ENCODE results near the gene GUCY2D. TPM values are rescaled to one million over a fixed set of nuclear protein-coding genes. Genes with fewer than 3 reads are reported as not detected.
"Not testable (repeated sequence)": the region's sequence is repeated elsewhere in the genome, so short reads cannot be mapped to it uniquely, and the experiment has no call there.

Gene GUCY2D
- polyA plus RNA-seq, 4 donors, result 0.37 to 0.88 (median 0.40) TPM; not detected in 1

GRCh38 chr17:8015236-8015956 is 13.0 kb downstream of the GUCY2D start:
- no peak for DNase-seq (ENCODE audit: low read depth in 4 of 4, low spot score in 2 of 4)

GRCh38 chr17:8015957-8016631 is 13.7 kb downstream of the GUCY2D start:
- DNase-seq (ENCODE audit: low read depth in 4 of 4, low spot score in 2 of 4), result no peak

- no peak for DNase-seq (ENCODE audit: low read depth in 4 of 4, low spot score in 2 of 4)
These were observed 14.4 kb downstream of the GUCY2D start for GRCh38 chr17:8016632-8017424.

GRCh38 chr17:8018436-8018835 is 16.0 kb downstream of the GUCY2D start:
- DNase-seq (ENCODE audit: low read depth in 4 of 4, low spot score in 2 of 4), result no peak

GRCh38 chr17:8019166-8019565 is 16.8 kb downstream of the GUCY2D start:
- DNase-seq (ENCODE audit: low read depth in 4 of 4, low spot score in 2 of 4), result no peak

- no peak for DNase-seq (ENCODE audit: low read depth in 4 of 4, low spot score in 2 of 4)
These were observed 17.5 kb downstream of the GUCY2D start for GRCh38 chr17:8019665-8020650.

GRCh38 chr17:8020776-8021564 is 18.6 kb downstream of the GUCY2D start:
- no peak for DNase-seq (ENCODE audit: low read depth in 4 of 4, low spot score in 2 of 4)

- DNase-seq (ENCODE audit: low read depth in 4 of 4, low spot score in 2 of 4), result no peak
These were observed 19.3 kb downstream of the GUCY2D start for GRCh38 chr17:8021565-8022359.

- DNase-seq (ENCODE audit: low read depth in 4 of 4, low spot score in 2 of 4), result no peak
These were observed 20.1 kb downstream of the GUCY2D start for GRCh38 chr17:8022360-8023003.

- DNase-seq (ENCODE audit: low read depth in 4 of 4, low spot score in 2 of 4), result not testable (repeated sequence)
These were observed 21.7 kb downstream of the GUCY2D start for GRCh38 chr17:8024161-8024560.

GRCh38 chr17:8025176-8025911 is 22.9 kb downstream of the GUCY2D start:
- DNase-seq (ENCODE audit: low read depth in 4 of 4, low spot score in 2 of 4), result no peak

- no peak for DNase-seq (ENCODE audit: low read depth in 4 of 4, low spot score in 2 of 4)
These were observed 26.7 kb downstream of the GUCY2D start for GRCh38 chr17:8029121-8029520.

- DNase-seq (ENCODE audit: low read depth in 4 of 4, low spot score in 2 of 4), result no peak
These were observed 28.8 kb downstream of the GUCY2D start for GRCh38 chr17:8031261-8031661.

GRCh38 chr17:8031950-8032349 is 29.5 kb downstream of the GUCY2D start:
- DNase-seq (ENCODE audit: low read depth in 4 of 4, low spot score in 2 of 4), result no peak

GRCh38 chr17:8032442-8032841 is 30.0 kb downstream of the GUCY2D start:
- no peak for DNase-seq (ENCODE audit: low read depth in 4 of 4, low spot score in 2 of 4)

GRCh38 chr17:8038954-8039610 is 36.7 kb downstream of the GUCY2D start, which contains the start of gene ALOX15B:
Gene ALOX15B, plus strand, starts transcription at chr17:8039059. Its CDS starts 97 bp downstream, at chr17:8039156.
- DNase-seq (ENCODE audit: low read depth in 4 of 4, low spot score in 2 of 4), result no peak

Data from left renal cortex interstitium (tissue), 4 donors.